Nephron (organoid): ENCODE results near the gene TNFAIP2.
"Not testable (repeated sequence)": the region's sequence is repeated elsewhere in the genome, so short reads cannot be mapped to it uniquely, and the experiment has no call there.

Source experiments
- H3K27ac Mint-ChIP-seq, 3 experiments: 2 replicates each; pipeline ENCODE4 v1.8.0; 2020; ENCODE audit warnings: mixed read lengths in 3 of 3, mild to moderate bottlenecking in 2 of 3, moderate library complexity in 1 of 3
- H3K27me3 Mint-ChIP-seq: 2 replicates; pipeline ENCODE4 v1.8.0; 2021; ENCODE audit warnings: low read depth, mild to moderate bottlenecking, moderate library complexity, mixed read lengths
- H3K36me3 Mint-ChIP-seq: 2 replicates; pipeline ENCODE4 v1.8.0; 2020; ENCODE audit warnings: low read depth, mixed read lengths
- H3K4me1 Mint-ChIP-seq: 2 replicates; pipeline ENCODE4 v1.8.0; 2020; ENCODE audit warnings: mixed read lengths
- H3K4me3 Mint-ChIP-seq, 3 experiments: 2 replicates each; pipeline ENCODE4 v1.8.0; 2020; ENCODE audit warnings: mild to moderate bottlenecking in 3 of 3, mixed read lengths in 3 of 3, moderate library complexity in 2 of 3
- H3K9me3 Mint-ChIP-seq: 2 replicates; pipeline ENCODE4 v1.8.0; 2020; ENCODE audit warnings: mixed read lengths
- TF ChIP-seq, protein P1 (sequence below), 3 experiments: fragments of 200-600 bp; sonication (generic); IDR thresholded peaks; one replicate each; pipeline ENCODE4 v1.5.0; 2021; ENCODE audit warnings: antibody characterized with exemption in 3 of 3; ENCODE audit not compliant: unreplicated experiment in 3 of 3

TNFAIP2 gene

DNA sequence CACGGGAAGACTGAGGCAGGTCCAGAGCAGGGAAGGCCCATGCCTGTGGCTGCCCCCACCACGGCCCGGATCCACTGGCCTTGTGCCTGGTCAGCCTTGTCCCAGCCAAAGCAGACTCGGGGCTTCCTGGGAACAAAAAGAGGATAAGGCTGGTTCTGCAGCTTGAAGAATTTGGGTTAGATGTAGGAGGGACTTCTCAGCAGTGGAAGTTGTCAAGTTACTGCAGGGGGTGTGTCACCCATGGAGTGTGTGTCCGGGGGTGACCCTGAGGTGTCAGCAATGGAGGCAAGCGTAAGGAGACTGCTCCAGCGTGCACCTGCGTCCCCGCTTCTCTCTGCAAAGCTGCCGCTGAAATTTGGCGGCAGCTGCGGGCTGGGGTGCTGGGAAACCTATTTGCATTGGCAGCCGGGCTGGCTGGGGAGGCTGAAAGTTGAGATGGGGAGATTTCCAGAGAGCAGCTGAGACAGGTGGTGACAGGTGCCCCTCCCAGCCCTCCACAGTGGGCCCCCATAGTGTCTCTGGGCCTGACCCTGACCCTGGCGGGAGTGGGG is 12.5 kb upstream of the TNFAIP2 start:
- no peaks in the 10 kb centered on the region for H3K9me3 Mint-ChIP-seq
- H3K4me3 Mint-ChIP-seq, result peak overlapping the region; percentile 15 to 53 (median 17)
- peaks cover 11% of the 10 kb centered on the region for H3K27me3 Mint-ChIP-seq
- TF ChIP-seq, protein P1, sequence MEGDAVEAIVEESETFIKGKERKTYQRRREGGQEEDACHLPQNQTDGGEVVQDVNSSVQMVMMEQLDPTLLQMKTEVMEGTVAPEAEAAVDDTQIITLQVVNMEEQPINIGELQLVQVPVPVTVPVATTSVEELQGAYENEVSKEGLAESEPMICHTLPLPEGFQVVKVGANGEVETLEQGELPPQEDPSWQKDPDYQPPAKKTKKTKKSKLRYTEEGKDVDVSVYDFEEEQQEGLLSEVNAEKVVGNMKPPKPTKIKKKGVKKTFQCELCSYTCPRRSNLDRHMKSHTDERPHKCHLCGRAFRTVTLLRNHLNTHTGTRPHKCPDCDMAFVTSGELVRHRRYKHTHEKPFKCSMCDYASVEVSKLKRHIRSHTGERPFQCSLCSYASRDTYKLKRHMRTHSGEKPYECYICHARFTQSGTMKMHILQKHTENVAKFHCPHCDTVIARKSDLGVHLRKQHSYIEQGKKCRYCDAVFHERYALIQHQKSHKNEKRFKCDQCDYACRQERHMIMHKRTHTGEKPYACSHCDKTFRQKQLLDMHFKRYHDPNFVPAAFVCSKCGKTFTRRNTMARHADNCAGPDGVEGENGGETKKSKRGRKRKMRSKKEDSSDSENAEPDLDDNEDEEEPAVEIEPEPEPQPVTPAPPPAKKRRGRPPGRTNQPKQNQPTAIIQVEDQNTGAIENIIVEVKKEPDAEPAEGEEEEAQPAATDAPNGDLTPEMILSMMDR (IDR thresholded peaks at IDR 0.05; ENCODE audit: unreplicated experiment in 3 of 3), result no peak
- H3K36me3 Mint-ChIP-seq, result no peaks in the 10 kb centered on the region
- peak overlapping the region; percentile 69 to 84 (median 73) for H3K27ac Mint-ChIP-seq
- peaks cover 34% of the 10 kb centered on the region for H3K4me1 Mint-ChIP-seq

DNA sequence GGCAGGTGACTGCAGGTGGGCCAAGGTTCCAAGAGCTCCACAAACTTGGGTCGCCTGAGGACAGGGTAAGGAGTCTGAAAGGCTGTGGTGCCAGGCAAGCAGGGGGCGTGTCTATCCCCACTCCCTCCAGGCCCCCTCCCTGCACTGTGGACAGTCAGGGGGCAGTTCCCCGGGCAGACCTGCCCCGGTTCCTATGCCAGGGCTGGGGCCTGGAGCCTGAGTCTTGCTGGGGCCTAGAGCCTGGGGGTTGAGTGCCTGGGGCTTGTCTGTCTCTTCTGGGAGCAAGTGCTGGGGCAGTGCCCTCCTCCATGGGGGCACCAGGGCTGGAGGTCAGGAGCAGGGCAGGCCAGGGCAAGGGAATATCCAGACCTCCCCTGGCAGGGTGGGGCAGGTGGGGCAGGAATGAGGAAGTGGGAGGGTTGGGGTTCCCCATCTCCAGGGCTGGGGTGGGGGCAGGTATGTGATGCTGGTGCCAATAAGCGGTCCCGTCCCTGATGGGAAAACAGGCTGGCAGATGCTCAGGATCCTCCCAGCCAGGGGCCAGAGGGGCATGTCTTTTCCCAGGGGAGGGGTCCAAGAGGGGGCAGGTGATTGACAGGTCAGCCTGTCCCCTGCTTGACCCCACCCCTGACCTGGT is 11.9 kb upstream of the TNFAIP2 start:
- H3K27me3 Mint-ChIP-seq, result peaks cover 9% of the 10 kb centered on the region
- H3K36me3 Mint-ChIP-seq, result no peaks in the 10 kb centered on the region
- H3K9me3 Mint-ChIP-seq, result no peaks in the 10 kb centered on the region
- H3K4me1 Mint-ChIP-seq, result peaks cover 36% of the 10 kb centered on the region
- TF ChIP-seq, protein P1 (IDR thresholded peaks at IDR 0.05; ENCODE audit: unreplicated experiment in 3 of 3), result no peak
- H3K4me3 Mint-ChIP-seq, result no peak overlapping the region
- peak overlapping the region; percentile 69 to 84 (median 73) for H3K27ac Mint-ChIP-seq

DNA sequence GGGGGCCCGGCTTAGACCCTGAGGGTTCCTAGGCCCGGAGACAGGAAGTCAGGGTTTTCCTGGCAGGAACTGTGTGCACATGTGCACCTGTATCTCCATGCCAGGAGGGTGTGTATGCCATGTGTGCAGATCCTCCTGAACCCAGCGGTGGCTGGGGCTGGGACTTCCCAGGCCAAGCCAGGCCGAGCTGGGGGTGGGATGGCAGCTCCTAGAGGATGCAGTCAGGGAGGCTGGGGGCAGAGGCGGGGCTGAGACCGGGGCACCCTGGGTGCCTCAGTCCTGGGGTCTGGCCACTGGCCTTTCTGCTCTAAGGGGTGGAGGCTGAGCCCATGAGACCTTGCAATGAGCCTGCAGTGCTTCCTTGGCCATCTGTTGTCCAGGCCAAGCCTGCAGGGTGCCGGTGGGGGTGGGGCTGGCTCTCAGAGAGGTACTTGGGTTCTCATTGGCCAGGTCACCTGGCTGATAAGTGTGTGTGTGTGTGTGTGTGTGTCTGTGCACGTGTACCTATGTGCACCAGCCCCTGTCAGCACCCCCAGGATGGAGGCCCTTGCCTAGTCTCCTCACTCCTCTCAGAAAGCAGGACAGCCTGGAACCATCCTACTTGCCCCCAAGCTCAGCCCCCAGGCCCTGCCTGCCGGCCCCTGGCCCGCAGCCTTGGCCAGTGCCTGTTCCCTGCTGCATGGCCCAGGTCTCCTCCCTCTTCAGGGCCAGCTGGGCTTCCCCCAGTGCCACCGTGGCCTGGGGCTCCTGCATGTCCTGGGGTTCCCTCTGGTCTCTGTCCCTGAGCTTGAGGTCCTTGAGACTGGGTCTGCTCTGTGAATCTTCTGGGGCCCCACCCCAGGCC is 10.6 kb upstream of the TNFAIP2 start:
- no peaks in the 10 kb centered on the region for H3K36me3 Mint-ChIP-seq
- H3K9me3 Mint-ChIP-seq, result no peaks in the 10 kb centered on the region
- peaks cover 10% of the 10 kb centered on the region for H3K27me3 Mint-ChIP-seq
- H3K27ac Mint-ChIP-seq, result peak overlapping the region in 1 of 3 experiments; percentile 67
- H3K4me1 Mint-ChIP-seq, result peaks cover 41% of the 10 kb centered on the region
- no peak overlapping the region for H3K4me3 Mint-ChIP-seq
- TF ChIP-seq, protein P1 (IDR thresholded peaks at IDR 0.05; ENCODE audit: unreplicated experiment in 3 of 3), result no peak

DNA sequence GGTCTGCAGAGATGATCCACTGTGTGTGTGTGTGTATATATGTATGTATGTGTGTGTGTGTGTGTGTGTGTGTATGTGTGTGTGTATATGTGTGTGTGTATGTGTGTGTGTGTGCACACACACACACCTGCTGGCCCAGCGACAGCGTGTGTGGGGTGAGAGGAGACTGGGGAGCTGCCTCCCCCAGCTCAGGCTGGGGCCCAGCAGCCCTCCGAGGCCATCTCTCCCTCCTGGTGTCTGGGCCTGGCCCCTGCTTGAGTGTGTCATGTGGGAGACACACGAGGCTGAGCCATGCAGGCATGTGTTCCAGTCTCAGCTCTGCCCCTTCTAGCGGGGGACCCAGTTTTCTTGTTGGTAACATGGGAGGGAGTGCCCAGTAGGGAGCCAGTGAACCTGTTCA is 10.0 kb upstream of the TNFAIP2 start:
- Mint-ChIP-seq H3K36me3 (no peaks in the 10 kb centered on the region), H3K4me1 (peaks cover 47% of the 10 kb centered on the region), H3K27me3 (peaks cover 10% of the 10 kb centered on the region), H3K4me3 (no peak overlapping the region), H3K9me3 (no peaks in the 10 kb centered on the region), H3K27ac (peak overlapping the region in 1 of 3 experiments; percentile 67)
- TF ChIP-seq, protein P1 (IDR thresholded peaks at IDR 0.05; ENCODE audit: unreplicated experiment in 3 of 3), result no peak

DNA sequence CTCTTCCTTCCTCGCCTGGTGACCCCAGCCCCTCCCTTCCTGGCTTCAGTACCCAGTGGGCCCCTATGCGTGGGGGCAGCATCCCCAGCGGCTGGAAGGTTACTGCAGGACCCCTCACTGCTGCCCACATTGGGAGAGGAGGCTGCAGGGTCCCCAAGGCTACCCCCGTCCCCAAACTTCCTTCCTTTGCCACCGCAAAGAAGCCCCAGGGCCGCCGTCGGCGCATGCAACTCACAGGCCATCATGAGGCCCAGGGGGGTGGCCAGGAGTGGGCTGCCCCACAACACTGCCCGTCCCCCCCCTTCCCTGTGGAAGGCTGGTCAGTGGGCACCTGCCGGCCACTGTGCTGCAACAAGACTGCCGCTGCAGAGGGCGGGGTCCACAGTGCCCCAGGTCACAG is 9.5 kb upstream of the TNFAIP2 start:
- Mint-ChIP-seq H3K9me3 (no peaks in the 10 kb centered on the region), H3K27ac (no peak overlapping the region), H3K4me3 (no peak overlapping the region), H3K36me3 (no peaks in the 10 kb centered on the region), H3K4me1 (peaks cover 44% of the 10 kb centered on the region), H3K27me3 (peaks cover 10% of the 10 kb centered on the region)
- TF ChIP-seq, protein P1 (IDR thresholded peaks at IDR 0.05; ENCODE audit: unreplicated experiment in 3 of 3), result no peak

DNA sequence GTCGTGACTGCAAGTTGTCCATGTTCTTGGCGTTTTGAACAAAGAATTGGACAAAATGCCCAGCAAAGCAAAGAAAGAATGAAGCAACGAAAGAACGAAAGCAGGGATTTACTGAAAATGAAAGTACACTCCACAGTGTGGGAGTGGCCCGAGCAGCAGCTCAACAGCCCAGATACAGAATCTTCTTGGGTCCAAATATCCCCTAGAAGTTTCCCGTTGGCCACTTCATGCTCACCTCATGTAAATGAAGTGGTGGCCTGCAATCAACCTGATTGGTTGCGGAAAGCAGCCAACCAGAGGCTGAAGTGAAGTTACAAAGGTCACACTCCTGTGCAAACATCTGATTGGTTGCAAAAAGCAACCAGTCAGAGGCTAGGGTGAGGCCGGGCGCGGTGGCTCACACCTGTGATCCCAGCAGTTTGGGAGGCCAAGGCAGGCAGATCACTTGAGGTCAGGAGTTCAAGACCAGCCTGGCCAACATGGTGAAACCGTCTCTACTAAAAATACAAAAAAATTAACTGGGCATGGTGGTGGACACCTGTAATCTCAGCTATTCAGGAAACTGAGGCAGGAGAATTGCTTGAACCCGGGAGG is 8.1 kb upstream of the TNFAIP2 start:
- H3K9me3 Mint-ChIP-seq, result not testable (repeated sequence)

More for the DNA sequence above, 8.1 kb upstream of the TNFAIP2 start:
- Mint-ChIP-seq H3K27ac (peak overlapping the region in 2 of 3 experiments; percentile 33 to 58), H3K4me1 (peaks cover 45% of the 10 kb centered on the region)
- not testable (repeated sequence) for H3K27me3 Mint-ChIP-seq, H3K4me3 Mint-ChIP-seq, H3K36me3 Mint-ChIP-seq
